Natural killer cell (primary cell): ENCODE results near the gene ZSWIM9. TPM values are rescaled to one million over a fixed set of nuclear protein-coding genes. Genes with fewer than 3 reads are reported as not detected.

Experiments
- ATAC-seq, 3 donors: fragments of 150-1000 bp in 2 of 3; fragments of 200-7000 bp in 1 of 3; cut with Tn5 transposase; 1 replicate in 1 of 3; 2 replicates in 2 of 3; pipeline ENCODE4 v1.10.0; 2021; ENCODE audit warnings: mild to moderate bottlenecking in 2 of 3, moderate library complexity in 2 of 3
- DNase-seq, 2 donors: peaks; one replicate each; pipeline versions ENCODE4 v3.0.0 to v3.0.0-alpha.2; 2013 to 2021; ENCODE audit warnings: mixed read lengths in 1 of 2
- H3K27ac ChIP-seq: one replicate; pipeline ENCODE4 v1.5.1; 2013; ENCODE audit warnings: mild to moderate bottlenecking, low read length
- H3K27me3 ChIP-seq: one replicate; pipeline ENCODE4 v1.6.1; 2013; ENCODE audit warnings: low read length; ENCODE audit not compliant: control insufficient read depth, insufficient read depth
- H3K36me3 ChIP-seq: one replicate; pipeline ENCODE4 v1.6.1; 2013; ENCODE audit warnings: low read length; ENCODE audit not compliant: control insufficient read depth, insufficient read depth
- H3K4me1 ChIP-seq: one replicate; pipeline ENCODE4 v1.6.1; 2013; ENCODE audit warnings: low read length; ENCODE audit not compliant: control insufficient read depth, insufficient read depth
- H3K4me3 ChIP-seq: one replicate; pipeline ENCODE4 v1.5.1; 2013; ENCODE audit warnings: low read length
- H3K9me3 ChIP-seq: one replicate; pipeline ENCODE4 v1.6.1; 2013; ENCODE audit warnings: low read length; ENCODE audit not compliant: control insufficient read depth, insufficient read depth
- H3K27ac Mint-ChIP-seq, 2 donors: one replicate each; pipeline ENCODE4 v1.8.0; 2022; ENCODE audit warnings: mild to moderate bottlenecking in 2 of 2, mixed read lengths in 2 of 2, moderate library complexity in 1 of 2
- H3K27me3 Mint-ChIP-seq, 2 donors: one replicate each; pipeline ENCODE4 v1.8.0; 2022; ENCODE audit warnings: low read depth in 2 of 2, mixed read lengths in 2 of 2
- H3K36me3 Mint-ChIP-seq: one replicate; pipeline ENCODE4 v1.8.0; 2022; ENCODE audit warnings: mixed read lengths
- H3K4me1 Mint-ChIP-seq, 2 donors: one replicate each; pipeline ENCODE4 v1.8.0; 2022; ENCODE audit warnings: mixed read lengths in 2 of 2
- H3K4me3 Mint-ChIP-seq: one replicate; pipeline ENCODE4 v1.8.0; 2022; ENCODE audit warnings: mild to moderate bottlenecking, moderate library complexity, mixed read lengths
- H3K9me3 Mint-ChIP-seq, 2 donors: one replicate each; pipeline ENCODE4 v1.8.0; 2022; ENCODE audit warnings: mixed read lengths in 2 of 2
- CTCF ChIP-seq: fragments of 200-600 bp; IDR thresholded peaks from one replicate; pipeline ENCODE4 v1.8.0; 2022; ENCODE audit warnings: antibody characterized with exemption
- WGBS: methylation state at CpG from one replicate; pipeline ENCODE4 v1.1.7; 2013; ENCODE audit warnings: missing lambda C conversion rate; ENCODE audit not compliant: insufficient coverage; 5-methylcytosine and 5-hydroxymethylcytosine counted together
- intact Hi-C: fragments of 100-400 bp; cut with micrococcal nuclease; formaldehyde crosslinking; loops from one replicate; pipeline ENCODE4 v1.14.2; 2022
- total RNA-seq, 4 donors: library from RNA; stranded (reverse); fragments of 120-200 nt in 1 of 4; gene quantifications; one replicate each; pipeline versions ENCODE4 v1.2.3 to v1.2.4, GENCODE V29; 2013 to 2022

Gene ZSWIM9
- total RNA-seq, 3 donors from 2014 or later (not counting 1 experiment from before 2014, with no cell fraction given), result 4.0 to 7.0 (median 5.4) TPM

- no peaks in the 10 kb centered on the region for H3K36me3 Mint-ChIP-seq
- ATAC-seq, result no peak
These were observed 35.1 kb upstream of the ZSWIM9 start for GRCh38 chr19:48135411-48135810.

GRCh38 chr19:48136547-48136946 is 33.9 kb upstream of the ZSWIM9 start:
- 99% methylated on average over 4 of the region's 4 CpGs for WGBS

More at GRCh38 chr19:48135411-48135810, 35.1 kb upstream of the ZSWIM9 start:
- Mint-ChIP-seq H3K27ac (peak overlapping the region in 1 of 2 donors; percentile 42), H3K27me3 (no peaks in the 10 kb centered on the region), H3K9me3 (no peaks in the 10 kb centered on the region), H3K4me1 (no peaks in the 10 kb centered on the region), H3K4me3 (no peak overlapping the region)
- peak in 1 of 2 donors; percentile 15 for DNase-seq
- Histone ChIP-seq H3K36me3 (peaks cover 13% of the 10 kb centered on the region), H3K9me3 (no peaks in the 10 kb centered on the region), H3K27ac (no peak overlapping the region), H3K4me1 (no peaks in the 10 kb centered on the region), H3K27me3 (no peaks in the 10 kb centered on the region), H3K4me3 (no peak overlapping the region)
- TF ChIP-seq CTCF, result no peak
- intact Hi-C loops, result no loop called here
- 83% methylated on average over 8 of the region's 8 CpGs for WGBS

DNA sequence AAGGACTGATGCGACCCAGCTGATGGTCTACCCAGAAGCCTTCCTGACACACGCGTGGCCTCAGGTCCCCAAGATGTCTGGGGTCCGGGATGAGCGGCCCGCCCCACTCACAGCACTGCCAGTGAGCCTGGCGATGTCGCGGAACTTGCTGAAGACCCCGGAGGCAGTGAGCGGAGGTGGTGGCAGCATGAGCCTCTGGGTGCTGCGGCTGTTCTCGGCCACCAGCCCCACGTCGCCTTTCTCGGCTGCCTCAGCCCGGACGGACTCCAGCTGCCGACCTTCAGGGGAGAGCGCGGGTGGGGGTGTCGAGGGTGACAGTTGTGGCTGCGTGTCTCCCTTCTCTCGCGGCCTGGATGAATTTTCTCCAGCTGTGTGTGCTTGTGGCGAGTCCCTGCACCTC is 33.1 kb upstream of the ZSWIM9 start:
- intact Hi-C loops, result no loop called here
- peaks cover 7% of the 10 kb centered on the region for H3K36me3 ChIP-seq
- no peak for TF ChIP-seq CTCF
- H3K36me3 Mint-ChIP-seq, result no peaks in the 10 kb centered on the region
- no peak overlapping the region for H3K4me3 ChIP-seq
- H3K4me1 ChIP-seq, result no peaks in the 10 kb centered on the region
- H3K9me3 Mint-ChIP-seq, result no peaks in the 10 kb centered on the region
- no peak for ATAC-seq
- H3K27ac Mint-ChIP-seq, result no peak overlapping the region
- WGBS, result 97% methylated on average over 26 of the region's 26 CpGs
- H3K27me3 ChIP-seq, result no peaks in the 10 kb centered on the region
- no peaks in the 10 kb centered on the region for H3K9me3 ChIP-seq
- DNase-seq, result no peak
- no peak overlapping the region for H3K27ac ChIP-seq
- no peak overlapping the region for H3K4me3 Mint-ChIP-seq
- H3K27me3 Mint-ChIP-seq, result no peaks in the 10 kb centered on the region
- H3K4me1 Mint-ChIP-seq, result no peaks in the 10 kb centered on the region

More at GRCh38 chr19:48136547-48136946, 33.9 kb upstream of the ZSWIM9 start:
- H3K4me1 Mint-ChIP-seq, result no peaks in the 10 kb centered on the region
- H3K4me3 ChIP-seq, result no peak overlapping the region
- DNase-seq (no peak), ATAC-seq (no peak)
- H3K9me3 ChIP-seq, result no peaks in the 10 kb centered on the region
- H3K27me3 ChIP-seq, result no peaks in the 10 kb centered on the region
- H3K4me1 ChIP-seq, result no peaks in the 10 kb centered on the region
- intact Hi-C loops, result no loop called here
- H3K9me3 Mint-ChIP-seq, result no peaks in the 10 kb centered on the region
- no peaks in the 10 kb centered on the region for H3K36me3 Mint-ChIP-seq
- no peak overlapping the region for H3K27ac Mint-ChIP-seq
- no peak for TF ChIP-seq CTCF
- no peak overlapping the region for H3K4me3 Mint-ChIP-seq
- H3K27ac ChIP-seq, result no peak overlapping the region
- no peaks in the 10 kb centered on the region for H3K27me3 Mint-ChIP-seq
- H3K36me3 ChIP-seq, result peaks cover 9% of the 10 kb centered on the region

GRCh38 chr19:48139053-48139452 is 31.4 kb upstream of the ZSWIM9 start:
- H3K4me3 Mint-ChIP-seq, result no peak overlapping the region
- no peak overlapping the region for H3K4me3 ChIP-seq
- no peak for DNase-seq
- TF ChIP-seq CTCF, result no peak
- H3K27me3 ChIP-seq, result no peaks in the 10 kb centered on the region
- H3K36me3 Mint-ChIP-seq, result no peaks in the 10 kb centered on the region
- no peaks in the 10 kb centered on the region for H3K4me1 ChIP-seq
- H3K9me3 Mint-ChIP-seq, result no peaks in the 10 kb centered on the region
- H3K9me3 ChIP-seq, result no peaks in the 10 kb centered on the region
- H3K27me3 Mint-ChIP-seq, result no peaks in the 10 kb centered on the region
- no peak for ATAC-seq
- intact Hi-C loops, result no loop called here
- peak overlapping the region in 1 of 2 donors; percentile 42 for H3K27ac Mint-ChIP-seq
- 91% methylated on average over 6 of the region's 6 CpGs for WGBS
- H3K4me1 Mint-ChIP-seq, result no peaks in the 10 kb centered on the region
- no peak overlapping the region for H3K27ac ChIP-seq
- H3K36me3 ChIP-seq, result peaks cover 15% of the 10 kb centered on the region
